Fibroblast of skin of abdomen (primary cell): Measurements from ENCODE around the gene RBM33.

Source experiments
- DNase-seq: peaks from one replicate; pipeline ENCODE4 v3.0.0-alpha.2; 2013

Gene RBM33

GRCh38 chr7:155694851-155695250 lies 50.4 kb downstream of the RBM33 start:
- DNase-seq: no peak

- DNase-seq: no peak
Measured at GRCh38 chr7:155696747-155697146, 52.3 kb downstream of the RBM33 start.

- DNase-seq: no peak
Measured at GRCh38 chr7:155698633-155699032, 54.2 kb downstream of the RBM33 start.

- no peak for DNase-seq
Measured at GRCh38 chr7:155699180-155699579, 54.7 kb downstream of the RBM33 start.

- no peak for DNase-seq
Measured at GRCh38 chr7:155700847-155701246, 56.4 kb downstream of the RBM33 start.

GRCh38 chr7:155701972-155702544 lies 57.6 kb downstream of the RBM33 start:
- no peak for DNase-seq

GRCh38 chr7:155702616-155703015 lies 58.2 kb downstream of the RBM33 start:
- no peak for DNase-seq

GRCh38 chr7:155705623-155706360 lies 61.3 kb downstream of the RBM33 start:
- no peak for DNase-seq

GRCh38 chr7:155706376-155706775 lies 61.9 kb downstream of the RBM33 start:
- DNase-seq: no peak

- no peak for DNase-seq
Measured at GRCh38 chr7:155709453-155709852, 65.0 kb downstream of the RBM33 start.

- no peak for DNase-seq
Measured at GRCh38 chr7:155710031-155710430, 65.6 kb downstream of the RBM33 start.

- DNase-seq: no peak
Measured at GRCh38 chr7:155710530-155710929, 66.1 kb downstream of the RBM33 start.

- no peak for DNase-seq
Measured at GRCh38 chr7:155711081-155711480, 66.6 kb downstream of the RBM33 start.

GRCh38 chr7:155713384-155713783 lies 68.9 kb downstream of the RBM33 start:
- no peak for DNase-seq

- DNase-seq: no peak
Measured at GRCh38 chr7:155714702-155715101, 70.2 kb downstream of the RBM33 start.

GRCh38 chr7:155715111-155715805 lies 70.8 kb downstream of the RBM33 start:
- no peak for DNase-seq

- no peak for DNase-seq
Measured at GRCh38 chr7:155717010-155717744, 72.7 kb downstream of the RBM33 start.

- no peak for DNase-seq
Measured at GRCh38 chr7:155721056-155721455, 76.6 kb downstream of the RBM33 start.

- DNase-seq: no peak
Measured at GRCh38 chr7:155722118-155722517, 77.7 kb downstream of the RBM33 start.

GRCh38 chr7:155722936-155723335 lies 78.5 kb downstream of the RBM33 start:
- no peak for DNase-seq

- no peak for DNase-seq
Measured at GRCh38 chr7:155724327-155725005, 80.0 kb downstream of the RBM33 start.

GRCh38 chr7:155725006-155725355 lies 80.5 kb downstream of the RBM33 start:
- DNase-seq: no peak

- no peak for DNase-seq
Measured at GRCh38 chr7:155727616-155728015, 83.2 kb downstream of the RBM33 start.
